Endothelial cell (in vitro differentiated cells): ENCODE results near the gene NDUFAF3. TPM values are rescaled to one million over a fixed set of nuclear protein-coding genes. Genes with fewer than 3 reads are reported as not detected.

ENCODE experiments used
- DNase-seq: peaks from one replicate; pipeline ENCODE4 v3.0.0; 2021; ENCODE audit warnings: low spot score
- H3K27ac Mint-ChIP-seq: one replicate; pipeline ENCODE4 v1.8.0; 2021; ENCODE audit warnings: mixed read lengths, inconsistent platforms; ENCODE audit not compliant: unreplicated experiment
- H3K27me3 Mint-ChIP-seq: one replicate; pipeline ENCODE4 v1.8.0; 2021; ENCODE audit warnings: mild to moderate bottlenecking, moderate library complexity, mixed read lengths, inconsistent platforms; ENCODE audit not compliant: unreplicated experiment
- H3K36me3 Mint-ChIP-seq: one replicate; pipeline ENCODE4 v1.8.0; 2021; ENCODE audit warnings: mild to moderate bottlenecking, low read depth, mixed read lengths, inconsistent platforms; ENCODE audit not compliant: unreplicated experiment
- H3K4me1 Mint-ChIP-seq: one replicate; pipeline ENCODE4 v1.8.0; 2021; ENCODE audit warnings: mild to moderate bottlenecking, mixed read lengths, inconsistent platforms; ENCODE audit not compliant: unreplicated experiment
- H3K4me3 Mint-ChIP-seq: one replicate; pipeline ENCODE4 v1.8.0; 2021; ENCODE audit warnings: mild to moderate bottlenecking, mixed read lengths, inconsistent platforms; ENCODE audit not compliant: unreplicated experiment
- H3K9me3 Mint-ChIP-seq: one replicate; pipeline ENCODE4 v1.8.0; 2021; ENCODE audit warnings: mixed read lengths, inconsistent platforms; ENCODE audit not compliant: unreplicated experiment
- long read RNA-seq: library from polyadenylated mRNA; unstranded; transcript quantifications from one replicate; pipeline ENCODE4 v2.0.0, GENCODE V29; 2020; ENCODE audit not compliant: unreplicated experiment
- total RNA-seq: library from RNA; stranded (reverse); fragmentation: NEBNext Ultra II Directional; extraction: Animal tissue kit (Norgen Biotek cat#: 25700); gene quantifications from one replicate; pipeline ENCODE4 v1.2.1, GENCODE V29; 2021; ENCODE audit not compliant: unreplicated experiment
- TF ChIP-seq, protein P1 (sequence below): fragments of 200-600 bp; sonication (generic); IDR thresholded peaks from one replicate; pipeline ENCODE4 v1.5.0; 2021; ENCODE audit warnings: antibody characterized with exemption; ENCODE audit not compliant: unreplicated experiment

The NDUFAF3 gene, protein sequence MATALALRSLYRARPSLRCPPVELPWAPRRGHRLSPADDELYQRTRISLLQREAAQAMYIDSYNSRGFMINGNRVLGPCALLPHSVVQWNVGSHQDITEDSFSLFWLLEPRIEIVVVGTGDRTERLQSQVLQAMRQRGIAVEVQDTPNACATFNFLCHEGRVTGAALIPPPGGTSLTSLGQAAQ
- 32.3 TPM for total RNA-seq
- long read RNA-seq, transcript NDUFAF3-202 (5 exons, 2,012 nt): major isoform, 16 of 23 reads
- long read RNA-seq, partial matches to known transcripts: 1 of 23 reads
- long read RNA-seq, other reads (novel, unspliced or antisense): 6 of 23 reads

DNA sequence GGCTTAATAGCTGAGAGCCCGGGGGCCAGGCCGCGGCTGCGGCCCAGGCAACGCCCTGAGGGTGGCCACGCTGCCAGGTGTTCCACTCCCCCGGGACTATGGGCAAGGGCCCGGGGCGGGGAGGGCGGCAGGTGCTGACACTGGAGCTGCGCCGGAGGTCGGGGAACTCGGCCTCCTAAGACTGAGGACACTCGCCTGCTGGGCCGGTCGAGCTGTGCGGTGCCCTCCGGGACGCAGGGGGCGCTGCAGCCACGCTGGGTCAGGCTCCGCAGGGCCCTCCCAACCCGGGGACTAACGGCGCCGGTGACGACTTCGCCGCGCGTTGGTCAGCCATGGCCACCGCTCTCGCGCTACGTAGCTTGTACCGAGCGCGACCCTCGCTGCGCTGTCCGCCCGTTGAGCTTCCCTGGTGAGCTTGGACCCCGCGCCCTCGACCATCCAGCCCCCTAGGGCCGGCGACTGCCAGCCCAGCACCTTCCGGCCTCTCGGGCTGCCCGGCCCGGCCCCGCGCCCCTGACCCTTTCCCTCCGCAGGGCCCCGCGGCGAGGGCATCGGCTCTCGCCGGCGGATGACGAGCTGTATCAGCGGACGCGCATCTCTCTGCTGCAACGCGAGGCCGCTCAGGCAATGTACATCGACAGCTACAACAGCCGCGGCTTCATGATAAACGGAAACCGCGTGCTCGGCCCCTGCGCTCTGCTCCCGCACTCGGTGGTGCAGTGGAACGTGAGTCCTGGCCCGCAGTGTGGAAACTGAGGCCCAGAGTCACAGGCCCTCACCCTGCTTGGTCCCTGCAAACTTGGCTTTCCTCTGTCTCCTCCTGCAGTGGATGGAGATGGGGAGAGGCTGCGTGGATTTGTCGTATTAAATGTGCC, at the start of gene NDUFAF3:
TSS of gene NDUFAF3 (plus strand) at position 309 of the 875 bp plus-strand sequence. CDS start at position 333, 24 bp downstream.
- H3K4me1 Mint-ChIP-seq: peaks cover 18% of the 10 kb centered on the region
- peaks cover 27% of the 10 kb centered on the region for H3K36me3 Mint-ChIP-seq
- peak within 1 kb of the TSS; percentile 96 for H3K4me3 Mint-ChIP-seq
- peaks cover 15% of the 10 kb centered on the region for H3K27me3 Mint-ChIP-seq
- H3K27ac Mint-ChIP-seq: peak within 1 kb of the TSS; percentile 89
- peak; percentile 98 for DNase-seq
- TF ChIP-seq, protein P1, sequence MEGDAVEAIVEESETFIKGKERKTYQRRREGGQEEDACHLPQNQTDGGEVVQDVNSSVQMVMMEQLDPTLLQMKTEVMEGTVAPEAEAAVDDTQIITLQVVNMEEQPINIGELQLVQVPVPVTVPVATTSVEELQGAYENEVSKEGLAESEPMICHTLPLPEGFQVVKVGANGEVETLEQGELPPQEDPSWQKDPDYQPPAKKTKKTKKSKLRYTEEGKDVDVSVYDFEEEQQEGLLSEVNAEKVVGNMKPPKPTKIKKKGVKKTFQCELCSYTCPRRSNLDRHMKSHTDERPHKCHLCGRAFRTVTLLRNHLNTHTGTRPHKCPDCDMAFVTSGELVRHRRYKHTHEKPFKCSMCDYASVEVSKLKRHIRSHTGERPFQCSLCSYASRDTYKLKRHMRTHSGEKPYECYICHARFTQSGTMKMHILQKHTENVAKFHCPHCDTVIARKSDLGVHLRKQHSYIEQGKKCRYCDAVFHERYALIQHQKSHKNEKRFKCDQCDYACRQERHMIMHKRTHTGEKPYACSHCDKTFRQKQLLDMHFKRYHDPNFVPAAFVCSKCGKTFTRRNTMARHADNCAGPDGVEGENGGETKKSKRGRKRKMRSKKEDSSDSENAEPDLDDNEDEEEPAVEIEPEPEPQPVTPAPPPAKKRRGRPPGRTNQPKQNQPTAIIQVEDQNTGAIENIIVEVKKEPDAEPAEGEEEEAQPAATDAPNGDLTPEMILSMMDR: peak; percentile 88
- no peaks in the 10 kb centered on the region for H3K9me3 Mint-ChIP-seq

DNA sequence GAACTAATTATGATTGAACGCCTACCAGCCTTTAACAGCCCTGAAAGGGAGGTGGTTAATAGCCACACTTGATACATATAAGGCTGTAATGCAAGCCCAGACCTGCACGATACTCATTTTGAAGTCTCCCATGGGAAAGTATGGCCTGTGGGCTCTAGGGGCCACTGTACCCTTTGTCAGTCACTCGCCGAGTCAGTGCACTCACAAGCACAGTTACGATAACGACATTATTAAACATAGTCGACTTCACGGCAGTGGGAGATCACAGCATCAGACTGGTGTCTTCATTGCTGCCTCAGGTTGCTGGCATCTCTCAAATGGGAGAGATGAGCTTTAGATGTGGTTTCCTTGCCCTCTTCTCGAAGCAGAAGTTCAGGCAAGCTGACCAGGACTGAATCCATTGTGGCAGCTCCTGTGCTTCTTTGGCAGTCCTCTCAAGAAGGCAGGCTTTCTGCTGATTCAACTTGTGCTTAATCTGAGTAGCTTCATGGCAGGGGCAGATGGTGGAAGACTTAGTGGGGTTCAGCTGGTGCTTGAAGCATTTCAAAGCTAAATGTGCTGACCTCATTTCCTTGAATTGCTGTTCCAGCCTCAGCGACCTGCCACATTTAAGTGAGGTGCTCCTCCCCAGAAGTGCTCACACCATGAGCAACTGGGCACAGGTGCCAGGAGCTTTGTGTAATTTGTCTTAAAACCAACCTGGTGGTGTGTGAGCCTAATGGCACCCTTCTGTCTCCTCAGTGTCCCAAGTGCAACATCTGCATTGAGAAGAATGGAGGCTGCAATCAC, 47.7 kb upstream of the NDUFAF3 start:
- H3K36me3 Mint-ChIP-seq: peaks cover 31% of the 10 kb centered on the region
- peaks cover 2% of the 10 kb centered on the region for H3K27me3 Mint-ChIP-seq
- H3K4me1 Mint-ChIP-seq: no peaks in the 10 kb centered on the region
- DNase-seq: no peak
- H3K27ac Mint-ChIP-seq: no peak overlapping the region
- H3K4me3 Mint-ChIP-seq: no peak overlapping the region
- TF ChIP-seq, protein P1: no peak
- no peaks in the 10 kb centered on the region for H3K9me3 Mint-ChIP-seq

DNA sequence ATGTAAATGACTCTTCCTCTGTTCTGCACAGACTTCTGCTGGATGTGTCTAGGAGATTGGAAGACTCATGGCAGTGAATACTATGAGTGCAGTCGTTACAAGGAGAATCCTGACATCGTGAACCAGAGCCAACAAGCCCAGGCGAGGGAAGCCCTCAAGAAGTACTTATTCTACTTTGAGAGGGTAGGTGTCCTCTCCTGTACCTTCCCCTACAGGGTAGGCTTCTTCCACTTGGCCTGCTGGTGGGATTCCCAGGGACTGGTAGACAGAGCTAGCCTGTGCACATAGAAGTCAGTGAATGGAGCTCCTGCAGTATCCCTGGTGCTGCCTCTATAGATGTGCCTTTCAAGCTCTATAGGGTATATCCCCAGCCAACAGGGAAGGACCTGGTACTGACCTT, 42.5 kb upstream of the NDUFAF3 start:
- no peaks in the 10 kb centered on the region for H3K9me3 Mint-ChIP-seq
- TF ChIP-seq, protein P1: no peak
- H3K27ac Mint-ChIP-seq: no peak overlapping the region
- DNase-seq: no peak
- no peak overlapping the region for H3K4me3 Mint-ChIP-seq
- peaks cover 2% of the 10 kb centered on the region for H3K27me3 Mint-ChIP-seq
- peaks cover 2% of the 10 kb centered on the region for H3K4me1 Mint-ChIP-seq
- H3K36me3 Mint-ChIP-seq: peaks cover 34% of the 10 kb centered on the region

DNA sequence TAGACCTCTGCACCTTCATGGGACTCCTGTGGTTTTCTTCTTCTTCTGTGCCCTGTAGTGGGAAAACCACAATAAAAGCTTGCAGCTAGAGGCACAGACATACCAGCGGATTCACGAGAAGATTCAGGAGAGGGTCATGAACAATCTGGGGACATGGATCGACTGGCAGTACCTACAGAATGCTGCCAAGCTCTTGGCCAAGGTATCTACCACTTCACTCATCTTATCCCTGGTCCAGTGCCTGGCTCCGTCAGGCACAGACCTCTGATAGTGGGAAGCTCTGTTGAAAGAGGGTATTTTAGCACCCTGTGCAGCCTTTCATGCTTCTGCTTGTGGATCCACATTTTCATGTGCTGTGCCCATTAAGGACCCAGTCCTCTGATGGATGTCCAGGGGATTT, 41.6 kb upstream of the NDUFAF3 start:
- Mint-ChIP-seq H3K4me1 (peaks cover 6% of the 10 kb centered on the region), H3K27me3 (peaks cover 2% of the 10 kb centered on the region), H3K4me3 (no peak overlapping the region), H3K9me3 (no peaks in the 10 kb centered on the region), H3K27ac (no peak overlapping the region), H3K36me3 (peaks cover 26% of the 10 kb centered on the region)
- DNase-seq: no peak
- TF ChIP-seq, protein P1: no peak
